Thymus (tissue), 11 donors: Measurements from ENCODE around the gene TRIM40. TPM values are rescaled to one million over a fixed set of nuclear protein-coding genes. Genes with fewer than 3 reads are reported as not detected.

Experiments
- DNase-seq, 9 donors: peaks; one replicate each; pipeline ENCODE4 v3.0.0-alpha.2; 2013; ENCODE audit warnings: low spot score in 9 of 9, low read depth in 6 of 9, missing footprints in 1 of 9
- H3K27ac ChIP-seq, 2 donors: one replicate each; pipeline ENCODE4 v1.5.1; 2013; ENCODE audit warnings: control low read depth in 1 of 2, low read depth in 1 of 2, low read length in 1 of 2, mild to moderate bottlenecking in 1 of 2, moderate library complexity in 1 of 2
- H3K27me3 ChIP-seq, 2 donors: one replicate each; pipeline ENCODE4 v1.5.1; 2013; ENCODE audit warnings: low read length in 1 of 2; ENCODE audit not compliant: control insufficient read depth in 2 of 2, insufficient read depth in 1 of 2
- H3K36me3 ChIP-seq, 2 donors: one replicate each; pipeline ENCODE4 v1.5.1; 2013; ENCODE audit warnings: low read length in 1 of 2, mild to moderate bottlenecking in 1 of 2, moderate library complexity in 1 of 2; ENCODE audit not compliant: control insufficient read depth in 2 of 2, insufficient read depth in 2 of 2
- H3K4me1 ChIP-seq, 2 donors: one replicate each; pipeline ENCODE4 v1.5.1; 2013; ENCODE audit warnings: low read length in 2 of 2; ENCODE audit not compliant: control insufficient read depth in 2 of 2, insufficient read depth in 2 of 2
- H3K4me3 ChIP-seq, 2 donors: one replicate each; pipeline ENCODE4 v1.5.1; 2013; ENCODE audit warnings: low read length in 2 of 2, control low read depth in 1 of 2, mild to moderate bottlenecking in 1 of 2
- H3K9me3 ChIP-seq, 2 donors: one replicate each; pipeline ENCODE4 v1.5.1; 2013; ENCODE audit warnings: low read length in 1 of 2, mild to moderate bottlenecking in 1 of 2; ENCODE audit not compliant: control insufficient read depth in 2 of 2, insufficient read depth in 1 of 2
- WGBS: extraction: QIAGEN DNeasy Blood & Tissue Kit; methylation state at CpG from one replicate; pipeline ENCODE4 v1.1.7; 2013; 5-methylcytosine and 5-hydroxymethylcytosine counted together
- polyA plus RNA-seq: library from polyadenylated mRNA; stranded (reverse); fragments of 200-250 nt; gene quantifications from one replicate; pipeline ENCODE4 v1.2.3, GENCODE V29; 2013
- total RNA-seq: library from RNA; stranded (reverse); fragments of 120-200 nt; gene quantifications from one replicate; pipeline ENCODE4 v1.2.4, GENCODE V29; 2013
- donor health status: healthy.

TRIM40 gene
- total and polyA plus RNA-seq, 2 donors, result 0.09 to 0.16 TPM

GRCh38 chr6:30152910-30153610, 17.1 kb downstream of the TRIM40 start:
- no peak overlapping the region for H3K27ac ChIP-seq
- no peaks in the 10 kb centered on the region for H3K36me3 ChIP-seq
- WGBS, result 91% methylated on average over 3 of the region's 3 CpGs
- no peaks in the 10 kb centered on the region for H3K4me1 ChIP-seq
- no peak for DNase-seq
- H3K27me3 ChIP-seq, result no peaks in the 10 kb centered on the region
- H3K4me3 ChIP-seq, result no peak overlapping the region
- H3K9me3 ChIP-seq, result peaks cover 0 to 3% of the 10 kb centered on the region in 2 donors

GRCh38 chr6:30154061-30154460, 18.1 kb downstream of the TRIM40 start:
- WGBS, result 95% methylated on average over 17 of the region's 17 CpGs
- Histone ChIP-seq H3K4me3 (no peak overlapping the region), H3K27ac (no peak overlapping the region), H3K4me1 (no peaks in the 10 kb centered on the region), H3K27me3 (no peaks in the 10 kb centered on the region), H3K9me3 (peaks cover 0 to 3% of the 10 kb centered on the region in 2 donors), H3K36me3 (no peaks in the 10 kb centered on the region)
- DNase-seq, result no peak

- no peak overlapping the region for H3K4me3 ChIP-seq
- H3K27me3 ChIP-seq, result no peaks in the 10 kb centered on the region
- no peaks in the 10 kb centered on the region for H3K4me1 ChIP-seq
- DNase-seq, result no peak
- H3K27ac ChIP-seq, result no peak overlapping the region
- 89% methylated on average over 12 of the region's 12 CpGs for WGBS
- H3K36me3 ChIP-seq, result no peaks in the 10 kb centered on the region
- peaks cover 0 to 3% of the 10 kb centered on the region in 2 donors for H3K9me3 ChIP-seq
Observed at GRCh38 chr6:30154709-30155519, 19.0 kb downstream of the TRIM40 start.

- Histone ChIP-seq H3K36me3 (no peaks in the 10 kb centered on the region), H3K4me3 (no peak overlapping the region), H3K9me3 (peaks cover 0 to 3% of the 10 kb centered on the region in 2 donors), H3K27ac (no peak overlapping the region), H3K4me1 (no peaks in the 10 kb centered on the region), H3K27me3 (no peaks in the 10 kb centered on the region)
- WGBS, result 98% methylated on average over 2 of the region's 2 CpGs
- DNase-seq, result no peak
Observed at GRCh38 chr6:30155520-30156261, 19.8 kb downstream of the TRIM40 start.

GRCh38 chr6:30156262-30156599, 20.3 kb downstream of the TRIM40 start:
- Histone ChIP-seq H3K4me3 (no peak overlapping the region), H3K9me3 (peaks cover 0 to 3% of the 10 kb centered on the region in 2 donors), H3K27me3 (no peaks in the 10 kb centered on the region), H3K4me1 (no peaks in the 10 kb centered on the region), H3K27ac (no peak overlapping the region), H3K36me3 (no peaks in the 10 kb centered on the region)
- WGBS, result 52% methylated on average over 4 of the region's 4 CpGs
- no peak for DNase-seq

- H3K4me1 ChIP-seq, result no peaks in the 10 kb centered on the region
- peaks cover 0 to 3% of the 10 kb centered on the region in 2 donors for H3K9me3 ChIP-seq
- H3K27ac ChIP-seq, result no peak overlapping the region
- H3K27me3 ChIP-seq, result no peaks in the 10 kb centered on the region
- no peak for DNase-seq
- 96% methylated on average over 9 of the region's 9 CpGs for WGBS
- no peaks in the 10 kb centered on the region for H3K36me3 ChIP-seq
- no peak overlapping the region for H3K4me3 ChIP-seq
Observed at GRCh38 chr6:30156774-30157173, 20.8 kb downstream of the TRIM40 start.

- DNase-seq, result no peak
- Histone ChIP-seq H3K36me3 (no peaks in the 10 kb centered on the region), H3K4me1 (no peaks in the 10 kb centered on the region), H3K9me3 (peaks cover 0 to 3% of the 10 kb centered on the region in 2 donors), H3K27ac (no peak overlapping the region), H3K4me3 (no peak overlapping the region), H3K27me3 (no peaks in the 10 kb centered on the region)
Observed at GRCh38 chr6:30157581-30157980, 21.6 kb downstream of the TRIM40 start.

GRCh38 chr6:30157999-30158398, 22.1 kb downstream of the TRIM40 start:
- no peaks in the 10 kb centered on the region for H3K36me3 ChIP-seq
- peaks cover 0 to 3% of the 10 kb centered on the region in 2 donors for H3K9me3 ChIP-seq
- no peaks in the 10 kb centered on the region for H3K27me3 ChIP-seq
- no peak overlapping the region for H3K27ac ChIP-seq
- WGBS, result 97% methylated on average over 2 of the region's 2 CpGs
- no peak for DNase-seq
- H3K4me1 ChIP-seq, result peaks cover 0 to 2% of the 10 kb centered on the region in 2 donors
- no peak overlapping the region for H3K4me3 ChIP-seq
